HepG2 (cell line): ENCODE results near the gene GPR137. TPM values are rescaled to one million over a fixed set of nuclear protein-coding genes. Genes with fewer than 3 reads are reported as not detected.

Experiments used
- CBX2 ChIP-seq, 2 experiments: fragments of 200-600 bp in 1 of 2; sonication (generic); formaldehyde crosslinking in 1 of 2; IDR thresholded peaks; 2 replicates each; pipeline versions ENCODE4 v1.7.0 to v1.8.1; 2018 to 2022; ENCODE audit warnings: low read depth in 2 of 2, low read length in 1 of 2, mild to moderate bottlenecking in 1 of 2, missing genetic modification reagents in 1 of 2
- EZH2 ChIP-seq: conservative IDR thresholded peaks from 2 replicates; pipeline ENCODE4 v1.6.1; 2012; ENCODE audit warnings: mild to moderate bottlenecking, low read depth, low read length, moderate library complexity
- HMG20A ChIP-seq: IDR thresholded peaks from 2 replicates; pipeline ENCODE4 v1.6.1; 2016; ENCODE audit warnings: borderline replicate concordance
- KLF9 ChIP-seq: IDR thresholded peaks from 2 replicates; pipeline ENCODE4 v1.6.1; 2016; ENCODE audit warnings: low read depth
- SALL1 ChIP-seq: sonication (generic); formaldehyde crosslinking; IDR thresholded peaks from 2 replicates; pipeline ENCODE4 v1.8.0; 2022; ENCODE audit warnings: mild to moderate bottlenecking, missing genetic modification reagents
- SMYD3 ChIP-seq: sonication (generic); formaldehyde crosslinking; IDR thresholded peaks from 2 replicates; pipeline ENCODE4 v1.8.1; 2023; ENCODE audit warnings: mild to moderate bottlenecking, missing genetic modification reagents
- SOX6 ChIP-seq, 2 experiments: fragments of 450-650 bp in 1 of 2; sonication (generic) in 1 of 2; formaldehyde crosslinking in 1 of 2; IDR thresholded peaks; 2 replicates each; pipeline versions ENCODE4 v1.4.0 to v1.6.1; 2017 to 2020; ENCODE audit warnings: antibody characterized with exemption in 1 of 2, mild to moderate bottlenecking in 1 of 2, missing genetic modification reagents in 1 of 2
- ZNF143 ChIP-seq: sonication (generic); formaldehyde crosslinking; IDR thresholded peaks from 2 replicates; pipeline ENCODE4 v1.4.0; 2020; ENCODE audit warnings: missing genetic modification reagents
- ZNF792 ChIP-seq: IDR thresholded peaks from 2 replicates; pipeline ENCODE4 v1.6.1; 2016
- ZSCAN21 ChIP-seq: sonication (generic); formaldehyde crosslinking; IDR thresholded peaks from 2 replicates; pipeline ENCODE4 v1.8.0; 2022; ENCODE audit warnings: mild to moderate bottlenecking, missing genetic modification reagents, moderate library complexity, borderline replicate concordance
- polyA plus RNA-seq, 8 experiments: library from polyadenylated mRNA; depleted of rRNA in 3 of 8; stranded (reverse) in 7 of 8; unstranded in 1 of 8; fragments of >200 nt; fragmentation: Illumina TruSeq in 4 of 8; extraction: Trizol in 4 of 8; gene quantifications; 2 replicates each; pipeline versions ENCODE4 v1.2.1 to v1.2.3, GENCODE V29; 2011 to 2016; ENCODE audit warnings: low read depth in 4 of 8, missing spikeins in 1 of 8, mixed read lengths in 1 of 8; ENCODE audit not compliant: insufficient read depth in 1 of 8
- total RNA-seq, 5 experiments: library from RNA; depleted of rRNA; stranded (reverse); fragments of >200 nt; fragmentation: Illumina TruSeq; extraction: Trizol; gene quantifications; 2 replicates each; pipeline ENCODE4 v1.2.3, GENCODE V29; 2016; ENCODE audit warnings: low read depth in 1 of 5
- TF ChIP-seq, protein P1 (sequence below), 2 experiments: sonication (generic) in 1 of 2; formaldehyde crosslinking in 1 of 2; IDR thresholded peaks; 2 replicates each; pipeline versions ENCODE4 v1.4.0 to v1.6.1; 2016 to 2020; ENCODE audit warnings: borderline replicate concordance in 1 of 2, low read depth in 1 of 2, mild to moderate bottlenecking in 1 of 2, missing genetic modification reagents in 1 of 2
- TF ChIP-seq, protein P2 (sequence below): sonication (generic); formaldehyde crosslinking; IDR thresholded peaks from 2 replicates; pipeline ENCODE4 v1.8.0; 2022; ENCODE audit warnings: mild to moderate bottlenecking, missing genetic modification reagents; ENCODE audit not compliant: insufficient replicate concordance
- TF ChIP-seq, protein P3 (sequence below): sonication (generic); formaldehyde crosslinking; IDR thresholded peaks from 2 replicates; pipeline ENCODE4 v1.8.0; 2022; ENCODE audit warnings: missing genetic modification reagents, mild to moderate bottlenecking, moderate library complexity, borderline replicate concordance
- TF ChIP-seq, protein P4 (sequence below): fragments of 450-650 bp; IDR thresholded peaks from 2 replicates; pipeline ENCODE4 v1.6.1; 2016
- TF ChIP-seq, protein P5 (sequence below), 2 experiments: sonication (generic) in 1 of 2; formaldehyde crosslinking in 1 of 2; IDR thresholded peaks; 2 replicates each; pipeline versions ENCODE4 v1.4.0 to v1.6.1; 2018 to 2020; ENCODE audit warnings: missing genetic modification reagents in 2 of 2, borderline replicate concordance in 1 of 2, low read depth in 1 of 2, mild to moderate bottlenecking in 1 of 2, missing biosample characterization in 1 of 2

Gene GPR137
- total and polyA plus RNA-seq, 2 of the 13 experiments (the other 11 are each of a cell fraction or from before 2014, with no cell fraction given) = 8.5 to 13.2 TPM

DNA sequence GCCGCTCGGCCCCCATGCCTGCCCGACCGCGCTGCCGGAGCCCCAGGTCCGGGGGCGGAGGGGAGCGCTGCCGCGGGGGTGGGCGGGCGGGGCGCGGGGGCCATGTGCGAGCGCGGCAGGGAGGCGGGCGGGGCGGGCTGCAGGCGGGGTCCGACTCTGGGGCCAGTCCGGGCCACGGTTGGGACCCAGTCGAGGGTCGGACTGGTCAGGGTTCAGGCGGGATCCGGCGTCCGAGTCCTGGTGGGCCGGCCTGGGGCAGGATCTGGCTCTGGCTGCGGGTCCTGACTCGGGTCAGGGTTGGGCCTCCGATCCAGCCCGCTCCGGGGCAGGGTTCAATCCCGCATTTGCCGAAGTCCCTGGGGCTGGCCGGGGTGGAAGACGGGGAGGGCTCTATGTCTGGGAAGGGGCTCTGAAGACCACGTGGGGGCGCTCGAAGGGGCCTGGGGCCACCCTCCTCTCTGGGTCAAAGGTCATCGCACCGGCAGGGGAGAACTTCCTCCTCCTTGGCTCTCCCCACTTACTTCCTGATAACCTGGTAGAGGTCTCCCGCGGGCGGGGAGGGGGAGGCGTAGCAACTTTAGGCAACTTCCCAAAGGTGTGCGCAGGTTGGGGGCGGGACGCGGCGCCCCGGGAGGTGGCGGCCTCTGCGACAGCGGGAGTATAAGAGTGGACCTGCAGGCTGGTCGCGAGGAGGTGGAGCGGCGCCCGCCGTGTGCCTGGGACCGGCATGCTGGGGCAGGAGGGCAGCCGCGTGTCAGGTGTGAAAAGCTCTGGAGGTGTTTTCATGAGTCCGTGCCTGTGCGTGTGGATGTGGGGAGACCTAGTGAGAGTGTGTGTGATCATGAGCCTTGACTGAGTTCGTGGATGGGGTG lies 20.3 kb downstream of the GPR137 start (continued):
- TF ChIP-seq, protein P1, sequence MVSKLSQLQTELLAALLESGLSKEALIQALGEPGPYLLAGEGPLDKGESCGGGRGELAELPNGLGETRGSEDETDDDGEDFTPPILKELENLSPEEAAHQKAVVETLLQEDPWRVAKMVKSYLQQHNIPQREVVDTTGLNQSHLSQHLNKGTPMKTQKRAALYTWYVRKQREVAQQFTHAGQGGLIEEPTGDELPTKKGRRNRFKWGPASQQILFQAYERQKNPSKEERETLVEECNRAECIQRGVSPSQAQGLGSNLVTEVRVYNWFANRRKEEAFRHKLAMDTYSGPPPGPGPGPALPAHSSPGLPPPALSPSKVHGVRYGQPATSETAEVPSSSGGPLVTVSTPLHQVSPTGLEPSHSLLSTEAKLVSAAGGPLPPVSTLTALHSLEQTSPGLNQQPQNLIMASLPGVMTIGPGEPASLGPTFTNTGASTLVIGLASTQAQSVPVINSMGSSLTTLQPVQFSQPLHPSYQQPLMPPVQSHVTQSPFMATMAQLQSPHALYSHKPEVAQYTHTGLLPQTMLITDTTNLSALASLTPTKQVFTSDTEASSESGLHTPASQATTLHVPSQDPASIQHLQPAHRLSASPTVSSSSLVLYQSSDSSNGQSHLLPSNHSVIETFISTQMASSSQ (IDR thresholded peaks at IDR 0.05; ENCODE audit: low read depth) = no peak
- TF ChIP-seq, protein P1 (CRISPR knock-in tag; IDR thresholded peaks at IDR 0.05; ENCODE audit: borderline replicate concordance) = no peak
- TF ChIP-seq, protein P2, sequence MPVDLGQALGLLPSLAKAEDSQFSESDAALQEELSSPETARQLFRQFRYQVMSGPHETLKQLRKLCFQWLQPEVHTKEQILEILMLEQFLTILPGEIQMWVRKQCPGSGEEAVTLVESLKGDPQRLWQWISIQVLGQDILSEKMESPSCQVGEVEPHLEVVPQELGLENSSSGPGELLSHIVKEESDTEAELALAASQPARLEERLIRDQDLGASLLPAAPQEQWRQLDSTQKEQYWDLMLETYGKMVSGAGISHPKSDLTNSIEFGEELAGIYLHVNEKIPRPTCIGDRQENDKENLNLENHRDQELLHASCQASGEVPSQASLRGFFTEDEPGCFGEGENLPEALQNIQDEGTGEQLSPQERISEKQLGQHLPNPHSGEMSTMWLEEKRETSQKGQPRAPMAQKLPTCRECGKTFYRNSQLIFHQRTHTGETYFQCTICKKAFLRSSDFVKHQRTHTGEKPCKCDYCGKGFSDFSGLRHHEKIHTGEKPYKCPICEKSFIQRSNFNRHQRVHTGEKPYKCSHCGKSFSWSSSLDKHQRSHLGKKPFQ (CRISPR knock-in tag) = peak; percentile 99
- TF ChIP-seq KLF9 (CRISPR knock-in tag) (no peak), HMG20A (CRISPR knock-in tag) (no peak), ZNF792 (peak; percentile 75), EZH2 (no peak), SOX6 (IDR thresholded peaks at IDR 0.05) (no peak), SOX6 (CRISPR knock-in tag; IDR thresholded peaks at IDR 0.05) (peak; percentile 49), ZSCAN21 (CRISPR knock-in tag) (no peak), SMYD3 (no peak), CBX2 (IDR thresholded peaks at IDR 0.05; ENCODE audit: low read depth, low read length) (no peak), CBX2 (CRISPR knock-in tag; IDR thresholded peaks at IDR 0.05; ENCODE audit: low read depth) (0 out of 2 replicates have a peak, but pooled peaks have one; percentile 52), SALL1 (CRISPR knock-in tag) (peak; percentile 34; the same call in 1 of the 2 replicates), ZNF143 (no peak; the same call in 1 of the 2 replicates)
- TF ChIP-seq, protein P3, sequence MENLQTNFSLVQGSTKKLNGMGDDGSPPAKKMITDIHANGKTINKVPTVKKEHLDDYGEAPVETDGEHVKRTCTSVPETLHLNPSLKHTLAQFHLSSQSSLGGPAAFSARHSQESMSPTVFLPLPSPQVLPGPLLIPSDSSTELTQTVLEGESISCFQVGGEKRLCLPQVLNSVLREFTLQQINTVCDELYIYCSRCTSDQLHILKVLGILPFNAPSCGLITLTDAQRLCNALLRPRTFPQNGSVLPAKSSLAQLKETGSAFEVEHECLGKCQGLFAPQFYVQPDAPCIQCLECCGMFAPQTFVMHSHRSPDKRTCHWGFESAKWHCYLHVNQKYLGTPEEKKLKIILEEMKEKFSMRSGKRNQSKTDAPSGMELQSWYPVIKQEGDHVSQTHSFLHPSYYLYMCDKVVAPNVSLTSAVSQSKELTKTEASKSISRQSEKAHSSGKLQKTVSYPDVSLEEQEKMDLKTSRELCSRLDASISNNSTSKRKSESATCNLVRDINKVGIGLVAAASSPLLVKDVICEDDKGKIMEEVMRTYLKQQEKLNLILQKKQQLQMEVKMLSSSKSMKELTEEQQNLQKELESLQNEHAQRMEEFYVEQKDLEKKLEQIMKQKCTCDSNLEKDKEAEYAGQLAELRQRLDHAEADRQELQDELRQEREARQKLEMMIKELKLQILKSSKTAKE (CRISPR knock-in tag) = no peak
- TF ChIP-seq, protein P4, sequence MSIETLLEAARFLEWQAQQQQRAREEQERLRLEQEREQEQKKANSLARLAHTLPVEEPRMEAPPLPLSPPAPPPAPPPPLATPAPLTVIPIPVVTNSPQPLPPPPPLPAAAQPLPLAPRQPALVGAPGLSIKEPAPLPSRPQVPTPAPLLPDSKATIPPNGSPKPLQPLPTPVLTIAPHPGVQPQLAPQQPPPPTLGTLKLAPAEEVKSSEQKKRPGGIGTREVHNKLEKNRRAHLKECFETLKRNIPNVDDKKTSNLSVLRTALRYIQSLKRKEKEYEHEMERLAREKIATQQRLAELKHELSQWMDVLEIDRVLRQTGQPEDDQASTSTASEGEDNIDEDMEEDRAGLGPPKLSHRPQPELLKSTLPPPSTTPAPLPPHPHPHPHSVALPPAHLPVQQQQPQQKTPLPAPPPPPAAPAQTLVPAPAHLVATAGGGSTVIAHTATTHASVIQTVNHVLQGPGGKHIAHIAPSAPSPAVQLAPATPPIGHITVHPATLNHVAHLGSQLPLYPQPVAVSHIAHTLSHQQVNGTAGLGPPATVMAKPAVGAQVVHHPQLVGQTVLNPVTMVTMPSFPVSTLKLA = peak; percentile 2
- TF ChIP-seq, protein P5, sequence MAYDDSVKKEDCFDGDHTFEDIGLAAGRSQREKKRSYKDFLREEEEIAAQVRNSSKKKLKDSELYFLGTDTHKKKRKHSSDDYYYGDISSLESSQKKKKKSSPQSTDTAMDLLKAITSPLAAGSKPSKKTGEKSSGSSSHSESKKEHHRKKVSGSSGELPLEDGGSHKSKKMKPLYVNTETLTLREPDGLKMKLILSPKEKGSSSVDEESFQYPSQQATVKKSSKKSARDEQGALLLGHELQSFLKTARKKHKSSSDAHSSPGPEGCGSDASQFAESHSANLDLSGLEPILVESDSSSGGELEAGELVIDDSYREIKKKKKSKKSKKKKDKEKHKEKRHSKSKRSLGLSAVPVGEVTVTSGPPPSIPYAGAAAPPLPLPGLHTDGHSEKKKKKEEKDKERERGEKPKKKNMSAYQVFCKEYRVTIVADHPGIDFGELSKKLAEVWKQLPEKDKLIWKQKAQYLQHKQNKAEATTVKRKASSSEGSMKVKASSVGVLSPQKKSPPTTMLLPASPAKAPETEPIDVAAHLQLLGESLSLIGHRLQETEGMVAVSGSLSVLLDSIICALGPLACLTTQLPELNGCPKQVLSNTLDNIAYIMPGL (CRISPR knock-in tag; IDR thresholded peaks at IDR 0.05; ENCODE audit: borderline replicate concordance in 1 of 2, low read depth in 1 of 2) = peak; percentile 87 to 89; a peak in 3 of 4 replicates
